ENCODE measurements around the gene TBC1D4.

The TBC1D4 gene

GRCh38 chr13:75417656-75418055 is 64.3 kb downstream of the TBC1D4 start:
- DNase-seq (ENCODE audit: low spot score), result no peak

GRCh38 chr13:75417012-75417384 is 65.0 kb downstream of the TBC1D4 start:
- no peak for DNase-seq (ENCODE audit: low spot score)

GRCh38 chr13:75416327-75417011 is 65.5 kb downstream of the TBC1D4 start:
- no peak for DNase-seq (ENCODE audit: low spot score)

- DNase-seq (ENCODE audit: low spot score), result peak; percentile 14
Measured at GRCh38 chr13:75415694-75416093, 66.3 kb downstream of the TBC1D4 start.

- no peak for DNase-seq (ENCODE audit: low spot score)
Measured at GRCh38 chr13:75415171-75415570, 66.8 kb downstream of the TBC1D4 start.

- no peak for DNase-seq (ENCODE audit: low spot score)
Measured at GRCh38 chr13:75414036-75414827, 67.7 kb downstream of the TBC1D4 start.

- DNase-seq (ENCODE audit: low spot score), result no peak
Measured at GRCh38 chr13:75411924-75412537, 69.9 kb downstream of the TBC1D4 start.

GRCh38 chr13:75410207-75410606 is 71.8 kb downstream of the TBC1D4 start:
- no peak for DNase-seq (ENCODE audit: low spot score)

- no peak for DNase-seq (ENCODE audit: low spot score)
Measured at GRCh38 chr13:75407998-75408397, 74.0 kb downstream of the TBC1D4 start.

- DNase-seq (ENCODE audit: low spot score), result no peak
Measured at GRCh38 chr13:75407473-75407872, 74.5 kb downstream of the TBC1D4 start.

GRCh38 chr13:75405976-75406703 is 75.8 kb downstream of the TBC1D4 start:
- no peak for DNase-seq (ENCODE audit: low spot score)

- no peak for DNase-seq (ENCODE audit: low spot score)
Measured at GRCh38 chr13:75404726-75405125, 77.2 kb downstream of the TBC1D4 start.

- no peak for DNase-seq (ENCODE audit: low spot score)
Measured at GRCh38 chr13:75402787-75403186, 79.2 kb downstream of the TBC1D4 start.

- DNase-seq (ENCODE audit: low spot score), result no peak
Measured at GRCh38 chr13:75400775-75401174, 81.2 kb downstream of the TBC1D4 start.

GRCh38 chr13:75399879-75400217 is 82.1 kb downstream of the TBC1D4 start:
- DNase-seq (ENCODE audit: low spot score), result no peak

- peak; percentile 11 for DNase-seq (ENCODE audit: low spot score)
Measured at GRCh38 chr13:75399168-75399878, 82.6 kb downstream of the TBC1D4 start.

- no peak for DNase-seq (ENCODE audit: low spot score)
Measured at GRCh38 chr13:75398072-75398471, 83.9 kb downstream of the TBC1D4 start.

- no peak for DNase-seq (ENCODE audit: low spot score)
Measured at GRCh38 chr13:75395901-75396300, 86.1 kb downstream of the TBC1D4 start.

- no peak for DNase-seq (ENCODE audit: low spot score)
Measured at GRCh38 chr13:75395066-75395465, 86.9 kb downstream of the TBC1D4 start.

- no peak for DNase-seq (ENCODE audit: low spot score)
Measured at GRCh38 chr13:75393839-75394520, 88.0 kb downstream of the TBC1D4 start.

GRCh38 chr13:75391432-75392100 is 90.4 kb downstream of the TBC1D4 start:
- no peak for DNase-seq (ENCODE audit: low spot score)
